Measurements from ENCODE around the gene NKAIN2. TPM values are rescaled to one million over a fixed set of nuclear protein-coding genes. Genes with fewer than 3 reads are reported as not detected.

NKAIN2 gene
- polyA plus RNA-seq, 1 of the 3 experiments (the other 2 are of a cell fraction) = not detected

- TF ChIP-seq ZBTB33 (IDR thresholded peaks at IDR 0.05; ENCODE audit: borderline replicate concordance, low read depth) (no peak), TAF1 (IDR thresholded peaks at IDR 0.05; ENCODE audit: borderline replicate concordance, low read depth, low read length) (no peak), RAD21 (IDR thresholded peaks at IDR 0.05; ENCODE audit: low read length) (no peak), ELF1 (IDR thresholded peaks at IDR 0.05) (no peak), TEAD4 (IDR thresholded peaks at IDR 0.05; ENCODE audit: borderline replicate concordance, insufficient read depth) (no peak), MEF2A (IDR thresholded peaks at IDR 0.05; ENCODE audit: borderline replicate concordance, low read depth) (no peak), NFIC (IDR thresholded peaks at IDR 0.05; ENCODE audit: borderline replicate concordance) (no peak), IRF3 (IDR thresholded peaks at IDR 0.05; ENCODE audit: low read depth, low read length) (no peak)
These were observed 451.4 kb downstream of the NKAIN2 start (continued) for GRCh38 chr6:124254941-124255685.

- POLR2A ChIA-PET = no interaction called here
- WGBS (ENCODE audit: low lambda C conversion rate) = 25% methylated on average over 1 of the region's 1 CpG
- no peak for TF ChIP-seq PBX3 (IDR thresholded peaks at IDR 0.05)
These were observed 456.7 kb downstream of the NKAIN2 start for GRCh38 chr6:124260337-124260736.

GRCh38 chr6:124269733-124270132 lies 466.1 kb downstream of the NKAIN2 start:
- CTCF ChIA-PET = no interaction called here
- 3% methylated on average over 3 of the region's 3 CpGs for WGBS (ENCODE audit: low lambda C conversion rate)

More at GRCh38 chr6:124260337-124260736, 456.7 kb downstream of the NKAIN2 start:
- CTCF ChIA-PET = no interaction called here
- no peaks in the 10 kb centered on the region for H3K4me1 ChIP-seq (ENCODE audit: control insufficient read depth in 1 of 2, insufficient read depth in 2 of 2, low read depth in 1 of 2, low read length in 1 of 2)
- no peaks in the 10 kb centered on the region for H3K79me2 ChIP-seq (ENCODE audit: insufficient read depth)
- H2AFZ ChIP-seq (ENCODE audit: low read depth) = no peak overlapping the region
- H4K20me1 ChIP-seq (ENCODE audit: insufficient read depth) = no peaks in the 10 kb centered on the region
- no peaks in the 10 kb centered on the region for H3K9me3 ChIP-seq
- H3K27me3 ChIP-seq (ENCODE audit: insufficient read depth) = no peaks in the 10 kb centered on the region
- no peaks in the 10 kb centered on the region for H3F3A ChIP-seq (replicated peaks; ENCODE audit: insufficient read depth)
- H3K9ac ChIP-seq = no peak overlapping the region
- no peaks in the 10 kb centered on the region for H3K36me3 ChIP-seq (replicated peaks in 1 of 2; ENCODE audit: control insufficient read depth in 1 of 2, insufficient read depth in 2 of 2, low read length in 1 of 2)
- H3K4me2 ChIP-seq = no peak overlapping the region
- H3K4me3 ChIP-seq (ENCODE audit: low read depth in 2 of 2, low read length in 1 of 2) = no peak overlapping the region
- no peaks in the 10 kb centered on the region for H3K9me2 ChIP-seq
- DNase-seq = no peak
- H3K27ac ChIP-seq (ENCODE audit: low read depth in 2 of 2, low read length in 1 of 2) = no peak overlapping the region

More at GRCh38 chr6:124269733-124270132, 466.1 kb downstream of the NKAIN2 start:
- TF ChIP-seq SMC3 (IDR thresholded peaks at IDR 0.05; ENCODE audit: low read depth, low read length) = no peak
- TF ChIP-seq USF2 (IDR thresholded peaks at IDR 0.05; ENCODE audit: borderline replicate concordance, low read depth, low read length) = no peak
- Histone ChIP-seq H2AFZ (ENCODE audit: low read depth) (no peak overlapping the region), H3K9me3 (no peaks in the 10 kb centered on the region), H3K4me2 (no peak overlapping the region), H3K79me2 (ENCODE audit: insufficient read depth) (no peaks in the 10 kb centered on the region), H3K4me3 (ENCODE audit: low read depth in 2 of 2, low read length in 1 of 2) (no peak overlapping the region), H3F3A (replicated peaks; ENCODE audit: insufficient read depth) (no peaks in the 10 kb centered on the region), H3K36me3 (replicated peaks in 1 of 2; ENCODE audit: control insufficient read depth in 1 of 2, insufficient read depth in 2 of 2, low read length in 1 of 2) (no peaks in the 10 kb centered on the region), H3K9me2 (no peaks in the 10 kb centered on the region), H3K27me3 (ENCODE audit: insufficient read depth) (no peaks in the 10 kb centered on the region), H3K4me1 (ENCODE audit: control insufficient read depth in 1 of 2, insufficient read depth in 2 of 2, low read depth in 1 of 2, low read length in 1 of 2) (no peaks in the 10 kb centered on the region), H4K20me1 (ENCODE audit: insufficient read depth) (no peaks in the 10 kb centered on the region), H3K9ac (no peak overlapping the region), H3K27ac (ENCODE audit: low read depth in 2 of 2, low read length in 1 of 2) (no peak overlapping the region)
- no peak for DNase-seq
- POLR2A ChIA-PET = no interaction called here

Data from SK-N-SH (cell line).